GM23338 (cell line): Measurements from ENCODE around the gene YOD1. TPM values are rescaled to one million over a fixed set of nuclear protein-coding genes. Genes with fewer than 3 reads are reported as not detected.

Experiments used
- ATAC-seq: fragments of 200-7000 bp; cut with Tn5 transposase; 3 replicates; pipeline ENCODE4 v1.9.1; 2020
- DNase-seq: peaks from one replicate; pipeline ENCODE4 v3.0.0-alpha.2; 2015; ENCODE audit warnings: low spot score
- H2AFZ ChIP-seq: fragments of 200-600 bp; sonication (generic); 2 replicates; pipeline ENCODE4 v1.8.0; 2016; ENCODE audit warnings: antibody characterized with exemption, mild to moderate bottlenecking, moderate library complexity
- H3F3A ChIP-seq: fragments of 200-600 bp; sonication (generic); replicated peaks from 2 replicates; pipeline ENCODE4 v1.8.0; 2017; ENCODE audit warnings: antibody characterized with exemption, mixed run types, low read depth
- H3K27ac ChIP-seq: fragments of 200-600 bp; sonication (generic); 2 replicates; pipeline ENCODE4 v1.6.1; 2016; ENCODE audit warnings: low read depth
- H3K27me3 ChIP-seq: fragments of 200-600 bp; sonication (generic); 2 replicates; pipeline ENCODE4 v1.8.0; 2016; ENCODE audit warnings: mild to moderate bottlenecking, mixed run types, moderate library complexity; ENCODE audit not compliant: insufficient read depth
- H3K36me3 ChIP-seq: fragments of 200-600 bp; sonication (generic); 2 replicates; pipeline ENCODE4 v1.8.0; 2016; ENCODE audit warnings: mild to moderate bottlenecking; ENCODE audit not compliant: insufficient read depth
- H3K4me1 ChIP-seq: fragments of 200-600 bp; sonication (generic); 2 replicates; pipeline ENCODE4 v1.8.0; 2016; ENCODE audit warnings: mild to moderate bottlenecking, moderate library complexity; ENCODE audit not compliant: insufficient read depth
- H3K4me2 ChIP-seq: fragments of 200-600 bp; sonication (generic); 2 replicates; pipeline ENCODE4 v1.7.1; 2017; ENCODE audit warnings: mixed run types
- H3K4me3 ChIP-seq: fragments of 200-600 bp; sonication (generic); 2 replicates; pipeline ENCODE4 v1.6.1; 2016; ENCODE audit warnings: mixed run types
- H3K79me2 ChIP-seq: fragments of 200-600 bp; sonication (generic); replicated peaks from 2 replicates; pipeline ENCODE4 v1.8.0; 2017; ENCODE audit warnings: mild to moderate bottlenecking; ENCODE audit not compliant: insufficient read depth
- H3K9me2 ChIP-seq: fragments of 200-600 bp; sonication (generic); 2 replicates; pipeline ENCODE4 v1.8.0; 2017; ENCODE audit not compliant: insufficient read depth
- H4K20me1 ChIP-seq: fragments of 200-600 bp; sonication (generic); replicated peaks from 2 replicates; pipeline ENCODE4 v1.8.0; 2017; ENCODE audit warnings: mild to moderate bottlenecking; ENCODE audit not compliant: insufficient read depth
- H3K27ac Mint-ChIP-seq: 2 replicates; pipeline ENCODE4 v1.8.0; 2020; ENCODE audit warnings: inconsistent platforms, mild to moderate bottlenecking, moderate library complexity, mixed read lengths
- H3K27me3 Mint-ChIP-seq: 3 replicates; pipeline ENCODE4 v1.8.0; 2022; ENCODE audit warnings: low read depth, mild to moderate bottlenecking, moderate library complexity, mixed read lengths, inconsistent platforms; ENCODE audit not compliant: insufficient read depth, poor library complexity
- H3K36me3 Mint-ChIP-seq: 3 replicates; pipeline ENCODE4 v1.8.0; 2021; ENCODE audit warnings: low read depth, mild to moderate bottlenecking, inconsistent platforms, moderate library complexity, mixed read lengths
- H3K4me1 Mint-ChIP-seq: 3 replicates; pipeline ENCODE4 v1.8.0; 2020; ENCODE audit warnings: mild to moderate bottlenecking, inconsistent platforms, mixed read lengths
- H3K4me3 Mint-ChIP-seq: 3 replicates; pipeline ENCODE4 v1.8.0; 2021; ENCODE audit warnings: moderate library complexity, mild to moderate bottlenecking, inconsistent platforms, mixed read lengths
- H3K9me3 Mint-ChIP-seq: 3 replicates; pipeline ENCODE4 v1.8.0; 2020; ENCODE audit warnings: moderate library complexity, mild to moderate bottlenecking, inconsistent platforms, mixed read lengths
- EZH2 ChIP-seq: fragments of 200-600 bp; sonication (generic); IDR thresholded peaks from one replicate; pipeline ENCODE4 v1.8.0; 2017; ENCODE audit warnings: antibody characterized with exemption, mild to moderate bottlenecking, low read depth; ENCODE audit not compliant: unreplicated experiment
- EZH2phosphoT487 ChIP-seq: fragments of 200-600 bp; sonication (generic); IDR thresholded peaks from one replicate; pipeline ENCODE4 v1.8.1; 2018; ENCODE audit warnings: antibody characterized with exemption; ENCODE audit not compliant: unreplicated experiment
- JUNB ChIP-seq: IDR thresholded peaks from one replicate; pipeline ENCODE4 v1.6.1; 2016; ENCODE audit warnings: antibody characterized with exemption; ENCODE audit not compliant: unreplicated experiment
- NANOG ChIP-seq: IDR thresholded peaks from 2 replicates; pipeline ENCODE4 v1.6.1; 2016; ENCODE audit warnings: antibody characterized with exemption, borderline replicate concordance
- POLR2AphosphoS5 ChIP-seq: IDR thresholded peaks from 2 replicates; pipeline ENCODE4 v1.6.1; 2016; ENCODE audit warnings: antibody characterized with exemption, low read depth
- ZNF114 ChIP-seq: fragments of 250-450 bp; sonication (Bioruptor Pico); IDR thresholded peaks from 2 replicates; pipeline ENCODE4 v1.5.0; 2020; ENCODE audit warnings: mild to moderate bottlenecking, moderate library complexity
- ZNF331 ChIP-seq: fragments of 250-450 bp; sonication (Bioruptor Pico); IDR thresholded peaks from 2 replicates; pipeline ENCODE4 v1.5.0; 2020; ENCODE audit warnings: low read depth, mild to moderate bottlenecking, moderate library complexity
- polyA plus RNA-seq: library from polyadenylated mRNA; unstranded; fragments of >200 nt; fragmentation: Nextera tagmentation; extraction: Ambion mirVana; gene quantifications from 2 replicates; pipeline ENCODE4 v1.2.1, GENCODE V29; 2016
- total RNA-seq: library from RNA; depleted of rRNA; stranded (reverse); fragments of >200 nt; shearing (Covaris generic); gene quantifications from 2 replicates; pipeline ENCODE4 v1.2.3, GENCODE V29; 2014
- TF ChIP-seq, protein P1 (sequence below): IDR thresholded peaks from 2 replicates; pipeline ENCODE4 v1.6.1; 2016; ENCODE audit warnings: antibody characterized with exemption
- TF ChIP-seq, protein P2 (sequence below): fragments of 250-450 bp; sonication (Bioruptor Pico); IDR thresholded peaks from 2 replicates; pipeline ENCODE4 v1.5.0; 2020; ENCODE audit warnings: mild to moderate bottlenecking, moderate library complexity

YOD1 gene
- total and polyA plus RNA-seq, 2 experiments from 2014 or later = 4.6 to 21.9 TPM

DNA sequence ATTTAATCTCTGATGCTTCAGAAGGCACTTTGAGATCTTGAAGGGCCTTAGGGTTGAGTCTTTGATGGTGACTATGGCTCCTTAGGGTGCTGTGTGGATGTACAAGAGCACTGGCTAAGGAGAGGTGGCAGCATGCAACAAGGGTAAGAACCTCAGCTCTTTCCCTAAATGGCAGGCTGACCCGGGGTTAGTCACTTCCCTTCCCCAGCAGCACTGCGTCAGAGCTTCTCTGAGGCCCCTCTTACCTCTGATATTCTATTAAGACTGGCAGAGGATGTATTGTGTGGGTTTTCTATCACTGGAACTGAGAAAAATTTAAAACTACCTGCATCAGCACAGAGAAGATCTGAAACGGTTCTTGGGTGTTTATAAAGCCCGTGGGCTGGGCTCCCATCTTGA is 30.3 kb downstream of the YOD1 start:
- no peak overlapping the region for H3K27ac Mint-ChIP-seq
- H3K4me2 ChIP-seq = no peak overlapping the region

DNA sequence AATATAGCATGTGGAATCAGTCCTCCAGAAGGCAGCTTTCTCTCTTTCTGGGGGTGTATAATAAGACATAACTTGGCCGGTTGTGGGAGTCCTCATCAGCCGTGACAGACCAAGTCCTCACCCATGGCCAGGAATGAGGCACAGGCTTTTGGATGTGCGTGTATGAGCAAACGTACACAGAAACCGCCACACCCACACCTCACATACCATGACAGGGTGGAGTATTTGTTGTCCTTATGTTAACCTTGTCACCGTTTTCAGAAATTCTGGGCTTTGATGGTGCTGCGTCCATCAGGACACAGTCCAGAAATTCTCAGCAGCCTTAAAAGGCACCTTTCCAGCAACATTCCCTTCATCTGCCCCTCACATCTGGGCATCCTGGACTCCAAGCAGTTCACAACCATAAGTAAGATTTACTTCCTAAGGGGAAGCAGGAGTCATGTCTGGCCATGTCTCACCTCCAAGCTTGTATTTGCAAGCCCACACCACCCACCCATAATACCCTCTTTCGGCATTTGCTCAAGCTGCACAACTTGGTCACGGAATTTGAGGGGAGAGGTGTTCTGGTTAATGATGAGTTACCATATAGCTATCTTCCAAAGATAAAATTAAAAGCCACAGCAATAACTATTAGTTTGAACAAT is 30.8 kb downstream of the YOD1 start:
- ATAC-seq = no peak
- peaks cover 9% of the 10 kb centered on the region; the same call in 2 of the 3 replicates for H3K4me1 Mint-ChIP-seq
- H3K4me3 Mint-ChIP-seq = no peak overlapping the region
- no peaks in the 10 kb centered on the region for H3K79me2 ChIP-seq
- no peaks in the 10 kb centered on the region; the same call in 1 of the 2 replicates for H4K20me1 ChIP-seq
- peaks cover 8% of the 10 kb centered on the region; the same call in 1 of the 2 replicates for H3K9me2 ChIP-seq
- H3K27ac ChIP-seq = no peak overlapping the region
- no peak overlapping the region for H2AFZ ChIP-seq
- no peaks in the 10 kb centered on the region for H3K36me3 ChIP-seq
- H3K27me3 Mint-ChIP-seq = peaks cover 2% of the 10 kb centered on the region
- no peaks in the 10 kb centered on the region for H3F3A ChIP-seq
- H3K27me3 ChIP-seq = no peaks in the 10 kb centered on the region
- no peaks in the 10 kb centered on the region; the same call in 2 of the 3 replicates for H3K36me3 Mint-ChIP-seq
- TF ChIP-seq ZNF331 = no peak
- TF ChIP-seq, protein P1, sequence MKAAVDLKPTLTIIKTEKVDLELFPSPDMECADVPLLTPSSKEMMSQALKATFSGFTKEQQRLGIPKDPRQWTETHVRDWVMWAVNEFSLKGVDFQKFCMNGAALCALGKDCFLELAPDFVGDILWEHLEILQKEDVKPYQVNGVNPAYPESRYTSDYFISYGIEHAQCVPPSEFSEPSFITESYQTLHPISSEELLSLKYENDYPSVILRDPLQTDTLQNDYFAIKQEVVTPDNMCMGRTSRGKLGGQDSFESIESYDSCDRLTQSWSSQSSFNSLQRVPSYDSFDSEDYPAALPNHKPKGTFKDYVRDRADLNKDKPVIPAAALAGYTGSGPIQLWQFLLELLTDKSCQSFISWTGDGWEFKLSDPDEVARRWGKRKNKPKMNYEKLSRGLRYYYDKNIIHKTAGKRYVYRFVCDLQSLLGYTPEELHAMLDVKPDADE = no peak
- TF ChIP-seq EZH2 = no peak
- TF ChIP-seq JUNB = no peak
- TF ChIP-seq NANOG = no peak
- no peak for TF ChIP-seq ZNF114
- TF ChIP-seq, protein P2, sequence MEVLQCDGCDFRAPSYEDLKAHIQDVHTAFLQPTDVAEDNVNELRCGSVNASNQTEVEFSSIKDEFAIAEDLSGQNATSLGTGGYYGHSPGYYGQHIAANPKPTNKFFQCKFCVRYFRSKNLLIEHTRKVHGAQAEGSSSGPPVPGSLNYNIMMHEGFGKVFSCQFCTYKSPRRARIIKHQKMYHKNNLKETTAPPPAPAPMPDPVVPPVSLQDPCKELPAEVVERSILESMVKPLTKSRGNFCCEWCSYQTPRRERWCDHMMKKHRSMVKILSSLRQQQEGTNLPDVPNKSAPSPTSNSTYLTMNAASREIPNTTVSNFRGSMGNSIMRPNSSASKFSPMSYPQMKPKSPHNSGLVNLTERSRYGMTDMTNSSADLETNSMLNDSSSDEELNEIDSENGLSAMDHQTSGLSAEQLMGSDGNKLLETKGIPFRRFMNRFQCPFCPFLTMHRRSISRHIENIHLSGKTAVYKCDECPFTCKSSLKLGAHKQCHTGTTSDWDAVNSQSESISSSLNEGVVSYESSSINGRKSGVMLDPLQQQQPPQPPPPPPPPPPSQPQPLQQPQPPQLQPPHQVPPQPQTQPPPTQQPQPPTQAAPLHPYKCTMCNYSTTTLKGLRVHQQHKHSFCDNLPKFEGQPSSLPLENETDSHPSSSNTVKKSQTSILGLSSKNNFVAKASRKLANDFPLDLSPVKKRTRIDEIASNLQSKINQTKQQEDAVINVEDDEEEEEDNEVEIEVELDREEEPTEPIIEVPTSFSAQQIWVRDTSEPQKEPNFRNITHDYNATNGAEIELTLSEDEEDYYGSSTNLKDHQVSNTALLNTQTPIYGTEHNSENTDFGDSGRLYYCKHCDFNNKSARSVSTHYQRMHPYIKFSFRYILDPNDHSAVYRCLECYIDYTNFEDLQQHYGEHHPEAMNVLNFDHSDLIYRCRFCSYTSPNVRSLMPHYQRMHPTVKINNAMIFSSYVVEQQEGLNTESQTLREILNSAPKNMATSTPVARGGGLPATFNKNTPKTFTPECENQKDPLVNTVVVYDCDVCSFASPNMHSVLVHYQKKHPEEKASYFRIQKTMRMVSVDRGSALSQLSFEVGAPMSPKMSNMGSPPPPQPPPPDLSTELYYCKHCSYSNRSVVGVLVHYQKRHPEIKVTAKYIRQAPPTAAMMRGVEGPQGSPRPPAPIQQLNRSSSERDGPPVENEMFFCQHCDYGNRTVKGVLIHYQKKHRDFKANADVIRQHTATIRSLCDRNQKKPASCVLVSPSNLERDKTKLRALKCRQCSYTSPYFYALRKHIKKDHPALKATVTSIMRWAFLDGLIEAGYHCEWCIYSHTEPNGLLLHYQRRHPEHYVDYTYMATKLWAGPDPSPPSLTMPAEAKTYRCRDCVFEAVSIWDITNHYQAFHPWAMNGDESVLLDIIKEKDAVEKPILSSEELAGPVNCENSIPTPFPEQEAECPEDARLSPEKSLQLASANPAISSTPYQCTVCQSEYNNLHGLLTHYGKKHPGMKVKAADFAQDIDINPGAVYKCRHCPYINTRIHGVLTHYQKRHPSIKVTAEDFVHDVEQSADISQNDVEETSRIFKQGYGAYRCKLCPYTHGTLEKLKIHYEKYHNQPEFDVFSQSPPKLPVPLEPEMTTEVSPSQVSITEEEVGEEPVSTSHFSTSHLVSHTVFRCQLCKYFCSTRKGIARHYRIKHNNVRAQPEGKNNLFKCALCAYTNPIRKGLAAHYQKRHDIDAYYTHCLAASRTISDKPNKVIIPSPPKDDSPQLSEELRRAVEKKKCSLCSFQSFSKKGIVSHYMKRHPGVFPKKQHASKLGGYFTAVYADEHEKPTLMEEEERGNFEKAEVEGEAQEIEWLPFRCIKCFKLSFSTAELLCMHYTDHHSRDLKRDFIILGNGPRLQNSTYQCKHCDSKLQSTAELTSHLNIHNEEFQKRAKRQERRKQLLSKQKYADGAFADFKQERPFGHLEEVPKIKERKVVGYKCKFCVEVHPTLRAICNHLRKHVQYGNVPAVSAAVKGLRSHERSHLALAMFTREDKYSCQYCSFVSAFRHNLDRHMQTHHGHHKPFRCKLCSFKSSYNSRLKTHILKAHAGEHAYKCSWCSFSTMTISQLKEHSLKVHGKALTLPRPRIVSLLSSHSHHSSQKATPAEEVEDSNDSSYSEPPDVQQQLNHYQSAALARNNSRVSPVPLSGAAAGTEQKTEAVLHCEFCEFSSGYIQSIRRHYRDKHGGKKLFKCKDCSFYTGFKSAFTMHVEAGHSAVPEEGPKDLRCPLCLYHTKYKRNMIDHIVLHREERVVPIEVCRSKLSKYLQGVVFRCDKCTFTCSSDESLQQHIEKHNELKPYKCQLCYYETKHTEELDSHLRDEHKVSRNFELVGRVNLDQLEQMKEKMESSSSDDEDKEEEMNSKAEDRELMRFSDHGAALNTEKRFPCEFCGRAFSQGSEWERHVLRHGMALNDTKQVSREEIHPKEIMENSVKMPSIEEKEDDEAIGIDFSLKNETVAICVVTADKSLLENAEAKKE (CRISPR knock-in tag) = no peak
- TF ChIP-seq POLR2AphosphoS5 = no peak
- TF ChIP-seq EZH2phosphoT487 = no peak
- no peak overlapping the region for H3K27ac Mint-ChIP-seq
- H3K4me1 ChIP-seq = peaks cover 2% of the 10 kb centered on the region
- DNase-seq = no peak
- no peak overlapping the region for H3K4me2 ChIP-seq
- H3K9me3 Mint-ChIP-seq = no peaks in the 10 kb centered on the region
- H3K4me3 ChIP-seq = no peak overlapping the region

More for the DNA sequence above, 30.3 kb downstream of the YOD1 start:
- Histone ChIP-seq H3K27me3 (no peaks in the 10 kb centered on the region), H3K4me3 (no peak overlapping the region), H3K36me3 (no peaks in the 10 kb centered on the region), H3K9me2 (peaks cover 3% of the 10 kb centered on the region; the same call in 1 of the 2 replicates), H4K20me1 (no peaks in the 10 kb centered on the region; the same call in 1 of the 2 replicates), H3F3A (0 out of 2 replicates have a peak, but pooled peaks cover 3% of the 10 kb centered on the region), H3K27ac (no peak overlapping the region), H3K4me1 (peaks cover 7% of the 10 kb centered on the region), H2AFZ (no peak overlapping the region), H3K79me2 (no peaks in the 10 kb centered on the region)
- H3K36me3 Mint-ChIP-seq = no peaks in the 10 kb centered on the region; the same call in 2 of the 3 replicates
- H3K4me3 Mint-ChIP-seq = no peak overlapping the region
- peaks cover 4% of the 10 kb centered on the region for H3K27me3 Mint-ChIP-seq
- DNase-seq = no peak
- no peaks in the 10 kb centered on the region for H3K9me3 Mint-ChIP-seq
- no peak for ATAC-seq
- TF ChIP-seq EZH2phosphoT487 = no peak
- no peak for TF ChIP-seq POLR2AphosphoS5
- TF ChIP-seq JUNB = no peak
- peaks cover 14% of the 10 kb centered on the region for H3K4me1 Mint-ChIP-seq
